ENCODE measurements around the gene TRIM47. TPM values are rescaled to one million over a fixed set of nuclear protein-coding genes. Genes with fewer than 3 reads are reported as not detected.

Gene TRIM47
- total and polyA plus RNA-seq, 2 of the 13 experiments (the other 11 are each of a cell fraction or from before 2014, with no cell fraction given), result 33.5 to 82.0 TPM

DNA sequence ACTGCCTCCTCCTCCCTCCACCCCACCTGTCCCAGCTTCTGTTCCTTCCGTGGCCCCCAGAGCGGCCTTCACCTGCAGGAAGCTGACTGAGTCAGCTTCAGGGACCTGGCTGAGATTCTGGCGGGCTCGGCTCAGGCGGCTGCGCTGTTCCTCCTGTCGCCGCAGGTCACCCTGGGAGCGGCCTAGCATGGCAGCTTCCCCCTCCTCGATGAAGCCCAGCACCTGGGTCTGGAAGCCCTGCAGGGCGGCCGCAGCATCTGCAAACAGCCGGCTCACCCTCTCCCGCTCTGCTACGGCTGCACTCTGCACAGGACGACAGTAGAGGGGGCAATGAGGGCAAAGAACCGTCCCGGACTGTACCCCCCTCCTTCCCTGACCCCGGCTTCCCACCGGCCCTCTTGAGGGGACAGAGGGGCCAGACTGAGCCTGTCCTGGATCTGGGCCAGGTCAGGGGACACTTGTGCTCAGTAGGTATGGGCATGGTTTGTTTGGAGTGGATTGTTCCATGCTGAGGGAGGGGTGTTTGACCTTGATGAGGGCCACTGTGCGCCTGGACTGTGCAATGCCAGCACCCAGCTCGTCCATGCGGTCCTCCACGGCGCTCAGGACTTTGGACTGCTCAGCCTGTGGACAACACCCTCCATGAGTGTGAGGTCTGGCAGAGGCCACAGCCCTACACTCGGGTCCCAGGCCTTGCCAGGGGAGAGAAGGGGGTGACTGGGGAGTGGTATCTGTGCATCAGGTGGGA lies 2.0 kb downstream of the TRIM47 start (continued):
- peak; percentile 58 for TF ChIP-seq CBX1 (IDR thresholded peaks at IDR 0.05; ENCODE audit: low read depth)
- peak; percentile 90; the same call in 1 of the 2 replicates for TF ChIP-seq ZBTB20 (CRISPR knock-in tag; IDR thresholded peaks at IDR 0.05; ENCODE audit: borderline replicate concordance, low read depth)
- TF ChIP-seq GFI1 (CRISPR knock-in tag; IDR thresholded peaks at IDR 0.05; ENCODE audit: borderline replicate concordance), result peak; percentile 77
- TF ChIP-seq ZSCAN29 (CRISPR knock-in tag; conservative IDR thresholded peaks at IDR 0.05), result peak; percentile 100
- no peak for TF ChIP-seq GZF1 (CRISPR knock-in tag; IDR thresholded peaks at IDR 0.05)
- TF ChIP-seq SMAD3 (CRISPR knock-in tag; IDR thresholded peaks at IDR 0.05), result peak; percentile 90
- no peak; the same call in 1 of the 2 replicates for TF ChIP-seq ZNF264 (CRISPR knock-in tag; IDR thresholded peaks at IDR 0.05)
- TF ChIP-seq NAIF1 (CRISPR knock-in tag; IDR thresholded peaks at IDR 0.05; ENCODE audit: borderline replicate concordance), result no peak
- no peak; the same call in 1 of the 2 replicates for TF ChIP-seq KLF15 (CRISPR knock-in tag; IDR thresholded peaks at IDR 0.05; ENCODE audit: borderline replicate concordance)
- TF ChIP-seq CENPX (CRISPR knock-in tag; IDR thresholded peaks at IDR 0.05), result no peak
- peak; percentile 67; the same call in 1 of the 2 replicates for TF ChIP-seq DNMT3B (CRISPR knock-in tag; conservative IDR thresholded peaks at IDR 0.05)
- no peak; the same call in 1 of the 2 replicates for TF ChIP-seq ZNF841 (CRISPR knock-in tag; IDR thresholded peaks at IDR 0.05; ENCODE audit: borderline replicate concordance)
- peak; percentile 66 for TF ChIP-seq KLF13 (CRISPR knock-in tag; IDR thresholded peaks at IDR 0.05)
- peak; percentile 93 for TF ChIP-seq SOX5 (CRISPR knock-in tag; IDR thresholded peaks at IDR 0.05; ENCODE audit: borderline replicate concordance)
- peak in 1 of 2 experiments; percentile 74; a peak in 2 of 4 replicates for TF ChIP-seq EP300 (IDR thresholded peaks at IDR 0.05; ENCODE audit: low read depth in 2 of 2, low read length in 2 of 2)
- peak; percentile 72 for TF ChIP-seq EP300 (CRISPR knock-in tag; IDR thresholded peaks at IDR 0.05; ENCODE audit: borderline replicate concordance)
- TF ChIP-seq HCFC1 (IDR thresholded peaks at IDR 0.05; ENCODE audit: low read depth, low read length), result no peak
- TF ChIP-seq CBX5 (CRISPR knock-in tag; IDR thresholded peaks at IDR 0.05; ENCODE audit: borderline replicate concordance), result peak; percentile 89
- TF ChIP-seq HNF4G (IDR thresholded peaks at IDR 0.05; ENCODE audit: borderline replicate concordance, low read depth, low read length), result peak; percentile 97
- TF ChIP-seq HNF4G (CRISPR knock-in tag; IDR thresholded peaks at IDR 0.05; ENCODE audit: borderline replicate concordance, low read depth), result peak; percentile 100
- TF ChIP-seq ZNF883 (CRISPR knock-in tag; IDR thresholded peaks at IDR 0.05; ENCODE audit: not compliant biosample characterization), result peak; percentile 69
- peak; percentile 91; the same call in 1 of the 2 replicates for TF ChIP-seq ARNT2 (CRISPR knock-in tag; IDR thresholded peaks at IDR 0.05; ENCODE audit: low read depth)
- TF ChIP-seq, protein P1, sequence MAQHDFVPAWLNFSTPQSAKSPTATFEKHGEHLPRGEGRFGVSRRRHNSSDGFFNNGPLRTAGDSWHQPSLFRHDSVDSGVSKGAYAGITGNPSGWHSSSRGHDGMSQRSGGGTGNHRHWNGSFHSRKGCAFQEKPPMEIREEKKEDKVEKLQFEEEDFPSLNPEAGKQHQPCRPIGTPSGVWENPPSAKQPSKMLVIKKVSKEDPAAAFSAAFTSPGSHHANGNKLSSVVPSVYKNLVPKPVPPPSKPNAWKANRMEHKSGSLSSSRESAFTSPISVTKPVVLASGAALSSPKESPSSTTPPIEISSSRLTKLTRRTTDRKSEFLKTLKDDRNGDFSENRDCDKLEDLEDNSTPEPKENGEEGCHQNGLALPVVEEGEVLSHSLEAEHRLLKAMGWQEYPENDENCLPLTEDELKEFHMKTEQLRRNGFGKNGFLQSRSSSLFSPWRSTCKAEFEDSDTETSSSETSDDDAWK (CRISPR knock-in tag; IDR thresholded peaks at IDR 0.05), result no peak
- TF ChIP-seq ZNF607 (CRISPR knock-in tag; IDR thresholded peaks at IDR 0.05; ENCODE audit: borderline replicate concordance), result peak; percentile 99
- TF ChIP-seq, protein P2, sequence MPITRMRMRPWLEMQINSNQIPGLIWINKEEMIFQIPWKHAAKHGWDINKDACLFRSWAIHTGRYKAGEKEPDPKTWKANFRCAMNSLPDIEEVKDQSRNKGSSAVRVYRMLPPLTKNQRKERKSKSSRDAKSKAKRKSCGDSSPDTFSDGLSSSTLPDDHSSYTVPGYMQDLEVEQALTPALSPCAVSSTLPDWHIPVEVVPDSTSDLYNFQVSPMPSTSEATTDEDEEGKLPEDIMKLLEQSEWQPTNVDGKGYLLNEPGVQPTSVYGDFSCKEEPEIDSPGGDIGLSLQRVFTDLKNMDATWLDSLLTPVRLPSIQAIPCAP (CRISPR knock-in tag; IDR thresholded peaks at IDR 0.05; ENCODE audit: low read depth), result peak; percentile 31
- no peak; the same call in 1 of the 2 replicates for TF ChIP-seq ZSCAN22 (CRISPR knock-in tag; IDR thresholded peaks at IDR 0.05)
- peak; percentile 78 for TF ChIP-seq NCOR1 (IDR thresholded peaks at IDR 0.05; ENCODE audit: borderline replicate concordance, low read length)

All from HepG2 (cell line).